ENCODE data around the gene COL5A1. TPM values are rescaled to one million over a fixed set of nuclear protein-coding genes. Genes with fewer than 3 reads are reported as not detected.

COL5A1 gene
- total RNA-seq, 4 donors from 2014 or later = 8.4 to 14.7 (median 11.3) TPM

DNA sequence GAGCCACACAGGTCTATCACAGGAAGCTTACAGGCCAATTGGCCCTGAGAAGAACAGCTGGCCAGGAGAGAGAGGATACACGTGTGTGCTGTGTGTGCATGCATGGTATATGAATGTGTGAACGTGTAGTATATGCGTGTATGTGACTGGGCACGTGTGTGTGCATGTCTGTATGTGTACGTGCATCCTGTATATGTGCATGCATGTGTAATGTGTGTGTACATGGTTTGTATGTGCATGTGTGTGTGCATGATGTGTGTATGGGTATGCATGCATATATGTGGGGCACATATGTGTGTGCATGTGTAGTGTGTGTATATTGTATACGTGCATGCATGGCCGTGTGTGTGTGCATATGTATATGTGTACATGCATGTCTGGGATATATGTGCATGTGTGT, 182.0 kb downstream of the COL5A1 start:
- intact Hi-C loops (cut with DNase I; ENCODE audit: low total_unique reads) = no loop called here
- TF ChIP-seq POLR2A (IDR thresholded peaks at IDR 0.05) (no peak), CTCF (IDR thresholded peaks at IDR 0.05) (no peak)
- WGBS, 2 donors = 88 to 90% methylated on average over 7 of the region's 7 CpGs
- no peak for DNase-seq (ENCODE audit: low spot score in 2 of 2)
- no peak overlapping the region for H3K4me3 ChIP-seq (ENCODE audit: low read depth, poor library complexity, severe bottlenecking)

GRCh38 chr9:134824583-134824982, 183.0 kb downstream of the COL5A1 start:
- intact Hi-C loops (cut with DNase I; ENCODE audit: low total_unique reads) = no loop called here
- TF ChIP-seq POLR2A (IDR thresholded peaks at IDR 0.05) = no peak
- TF ChIP-seq CTCF (IDR thresholded peaks at IDR 0.05) = no peak
- 90 to 91% methylated on average over 23 of the region's 23 CpGs for WGBS, 2 donors
- DNase-seq (ENCODE audit: low spot score in 2 of 2) = no peak
- no peak overlapping the region for H3K4me3 ChIP-seq (ENCODE audit: low read depth, poor library complexity, severe bottlenecking)

- no peak overlapping the region for H3K4me3 ChIP-seq (ENCODE audit: low read depth, poor library complexity, severe bottlenecking)
- intact Hi-C loops (cut with DNase I; ENCODE audit: low total_unique reads) = no loop called here
- TF ChIP-seq CTCF (IDR thresholded peaks at IDR 0.05) (no peak), POLR2A (IDR thresholded peaks at IDR 0.05) (no peak)
- DNase-seq (ENCODE audit: low spot score in 2 of 2) = no peak
- WGBS, 2 donors = 72 to 81% methylated on average over 10 of the region's 10 CpGs
Measured at GRCh38 chr9:134825025-134825424, 183.4 kb downstream of the COL5A1 start.

DNA sequence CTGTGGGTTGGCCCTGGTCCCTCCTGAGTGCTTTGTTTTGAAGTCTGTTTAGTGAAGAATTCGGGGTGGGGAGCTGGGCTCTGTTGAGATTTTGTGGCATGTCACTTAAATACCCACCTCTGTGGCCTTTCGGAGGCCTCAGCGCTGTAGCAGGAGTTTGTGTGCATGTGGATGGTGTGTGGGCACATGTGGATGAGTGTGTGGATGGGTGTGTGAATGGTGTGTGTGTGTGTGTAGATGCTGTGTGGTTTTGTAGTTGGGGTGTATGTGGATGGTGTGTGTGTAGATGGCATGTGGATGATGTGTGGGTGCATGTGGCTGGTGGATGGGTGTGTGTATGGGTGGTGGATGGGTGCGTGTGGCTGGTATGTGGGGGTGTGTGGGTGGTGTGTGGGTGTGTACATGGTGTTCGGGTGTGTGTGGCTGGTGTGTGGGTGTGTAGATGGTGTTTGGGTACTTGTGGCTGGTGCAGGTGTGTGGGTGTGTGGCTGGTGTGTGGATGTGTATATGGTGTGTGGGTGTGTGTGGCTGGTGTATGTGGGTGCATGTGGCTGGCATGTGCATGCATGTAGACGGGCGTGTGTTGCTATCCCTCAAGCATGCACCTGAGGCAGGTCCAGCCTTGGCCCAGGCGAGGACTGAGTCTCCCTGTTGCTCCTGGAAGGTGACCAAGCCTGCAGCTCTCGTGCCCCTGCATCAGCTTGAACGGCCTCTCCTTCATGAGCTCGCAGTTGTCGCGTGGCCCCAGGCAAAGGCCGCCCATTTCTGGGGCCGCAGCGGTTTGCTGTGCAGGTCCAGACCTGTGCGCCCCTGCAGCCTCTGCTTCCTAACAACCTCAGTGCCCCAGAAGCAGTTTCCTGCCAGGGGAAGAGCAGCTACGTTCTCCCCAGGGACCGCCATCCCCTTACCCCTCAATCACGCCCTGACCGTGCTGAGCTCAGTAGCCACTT, 185.0 kb downstream of the COL5A1 start:
- no peak for TF ChIP-seq CTCF (IDR thresholded peaks at IDR 0.05)
- no peak for TF ChIP-seq POLR2A (IDR thresholded peaks at IDR 0.05)
- no peak overlapping the region for H3K4me3 ChIP-seq (ENCODE audit: low read depth, poor library complexity, severe bottlenecking)
- DNase-seq (ENCODE audit: low spot score in 2 of 2) = no peak
- intact Hi-C loops (cut with DNase I; ENCODE audit: low total_unique reads) = no loop called here
- WGBS, 2 donors = 56 to 71% methylated on average over 10 to 21 of the region's 21 CpGs

DNA sequence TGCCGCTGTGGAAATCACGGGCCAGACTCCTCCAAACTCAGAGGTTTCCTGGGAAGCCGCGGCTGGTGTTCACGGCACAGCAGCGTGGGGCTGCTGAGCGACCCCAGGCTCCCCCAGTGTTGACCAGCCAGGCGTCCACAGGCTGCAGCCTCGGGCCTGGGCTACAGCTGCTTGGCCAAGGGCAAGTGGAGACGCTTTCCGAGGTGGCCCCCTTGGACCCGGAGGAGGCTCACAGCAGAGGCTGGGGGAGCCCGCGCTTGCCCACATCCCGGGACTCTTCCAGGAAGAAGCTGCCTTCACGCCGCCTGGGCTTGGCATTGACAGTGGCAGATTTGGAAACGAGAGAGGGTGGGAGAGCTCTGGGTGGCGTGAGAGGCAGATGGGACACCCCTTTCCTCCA, 186.0 kb downstream of the COL5A1 start:
- H3K4me3 ChIP-seq (ENCODE audit: low read depth, poor library complexity, severe bottlenecking) = no peak overlapping the region
- 92 to 94% methylated on average over 17 to 19 of the region's 19 CpGs for WGBS, 2 donors
- DNase-seq (ENCODE audit: low spot score in 2 of 2) = no peak
- intact Hi-C loops (cut with DNase I; ENCODE audit: low total_unique reads) = no loop called here
- TF ChIP-seq CTCF (IDR thresholded peaks at IDR 0.05) = no peak
- TF ChIP-seq POLR2A (IDR thresholded peaks at IDR 0.05) = no peak
